Psoas muscle (tissue), 8 donors: ENCODE measurements around the gene MMP17. TPM values are rescaled to one million over a fixed set of nuclear protein-coding genes. Genes with fewer than 3 reads are reported as not detected.

Experiments
- ATAC-seq, 4 donors: fragments of 200-7000 bp; cut with Tn5 transposase; one replicate each; pipeline ENCODE4 v1.9.1; 2020; ENCODE audit warnings: moderate library complexity in 3 of 4, mild to moderate bottlenecking in 2 of 4
- DNase-seq, 2 donors: peaks; one replicate each; pipeline ENCODE4 v3.0.0-alpha.2; 2020
- H3K27ac ChIP-seq: fragments of 200-600 bp; one replicate; pipeline ENCODE4 v1.8.0; 2022
- H3K27me3 ChIP-seq, 3 donors: fragments of 200-600 bp in 1 of 3; one replicate each; pipeline versions ENCODE4 v1.6.1 to v1.8.0; 2013 to 2022; ENCODE audit warnings: low read length in 2 of 3, mild to moderate bottlenecking in 2 of 3, moderate library complexity in 1 of 3; ENCODE audit not compliant: insufficient read depth in 3 of 3
- H3K36me3 ChIP-seq, 2 donors: fragments of 200-600 bp in 1 of 2; one replicate each; pipeline versions ENCODE4 v1.6.1 to v1.8.0; 2013 to 2022; ENCODE audit warnings: low read depth in 1 of 2, mild to moderate bottlenecking in 1 of 2, moderate library complexity in 1 of 2; ENCODE audit not compliant: insufficient read depth in 1 of 2
- H3K4me1 ChIP-seq: fragments of 200-600 bp; one replicate; pipeline ENCODE4 v1.8.0; 2022
- H3K4me3 ChIP-seq: fragments of 200-600 bp; one replicate; pipeline ENCODE4 v1.8.0; 2022; ENCODE audit warnings: mild to moderate bottlenecking
- H3K9me3 ChIP-seq: fragments of 200-600 bp; one replicate; pipeline ENCODE4 v1.8.0; 2022
- WGBS, 3 donors: extraction: QIAGEN DNeasy Blood & Tissue Kit; methylation state at CpG; one replicate each; pipeline versions ENCODE4 v1.1.6 to v1.1.7; 2013; 5-methylcytosine and 5-hydroxymethylcytosine counted together
- intact Hi-C, 2 donors: fragments of 100-400 bp; cut with DNase I; formaldehyde crosslinking; loops; one replicate each; pipeline versions ENCODE4 v1.11.0 to v1.14.2; 2022
- polyA plus RNA-seq, 3 donors: library from polyadenylated mRNA; stranded (reverse); fragments of 200-250 nt; gene quantifications; one replicate each; pipeline ENCODE4 v1.2.3, GENCODE V29; 2013
- total RNA-seq, 4 donors: library from RNA; stranded (reverse); fragmentation: NEBNext Ultra II Directional in 2 of 4; extraction: Animal tissue kit (Norgen Biotek cat#: 25700) in 2 of 4; gene quantifications; one replicate each; pipeline versions ENCODE4 v1.2.1 to v1.2.4, GENCODE V29; 2021 to 2023
- TF ChIP-seq, protein P1 (sequence below): fragments of 200-600 bp; IDR thresholded peaks from one replicate; pipeline ENCODE4 v1.8.0; 2022; ENCODE audit warnings: antibody characterized with exemption
- donor health status: healthy with polysubstance abuse.
- donor health status: DM: no; HTN: no; CAD: no; lungs with moderate emphysema.
- donor health status: Bipolar disorder and iron deficiency.
- donor health status: healthy.
- donor health status: DM: yes; HTN: yes; CAD: no.
- donor health status: DM: no; HTN: no; CAD: no.
- donor health status: DM: no; HTN: no; CAD: no.
- donor health status: DM: yes; HTN: yes; CAD: no.

The MMP17 gene
- total and polyA plus RNA-seq, 7 donors, result 0.64 to 1.4 (median 1.0) TPM

DNA sequence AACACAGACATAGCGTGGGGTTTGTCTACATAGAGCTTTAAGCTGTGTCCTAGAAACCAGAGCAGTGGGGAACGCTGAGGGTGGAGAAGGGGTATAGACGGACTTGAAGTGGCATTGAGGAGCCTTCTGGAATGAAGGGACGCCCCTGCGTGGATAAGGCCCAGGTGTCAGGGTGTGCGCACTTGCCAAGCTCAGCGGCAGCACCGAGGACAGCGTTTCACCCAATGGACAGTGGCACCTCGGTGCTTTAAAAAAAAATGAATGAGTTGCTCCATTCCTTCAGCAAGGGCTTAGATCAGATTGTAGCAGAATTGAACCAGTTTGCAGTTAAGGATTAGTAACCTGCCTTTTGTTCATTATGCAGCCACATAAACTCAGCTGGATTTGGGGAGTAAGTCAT is 33.6 kb upstream of the MMP17 start:
- H3K27me3 ChIP-seq, result no peaks in the 10 kb centered on the region
- TF ChIP-seq, protein P1, sequence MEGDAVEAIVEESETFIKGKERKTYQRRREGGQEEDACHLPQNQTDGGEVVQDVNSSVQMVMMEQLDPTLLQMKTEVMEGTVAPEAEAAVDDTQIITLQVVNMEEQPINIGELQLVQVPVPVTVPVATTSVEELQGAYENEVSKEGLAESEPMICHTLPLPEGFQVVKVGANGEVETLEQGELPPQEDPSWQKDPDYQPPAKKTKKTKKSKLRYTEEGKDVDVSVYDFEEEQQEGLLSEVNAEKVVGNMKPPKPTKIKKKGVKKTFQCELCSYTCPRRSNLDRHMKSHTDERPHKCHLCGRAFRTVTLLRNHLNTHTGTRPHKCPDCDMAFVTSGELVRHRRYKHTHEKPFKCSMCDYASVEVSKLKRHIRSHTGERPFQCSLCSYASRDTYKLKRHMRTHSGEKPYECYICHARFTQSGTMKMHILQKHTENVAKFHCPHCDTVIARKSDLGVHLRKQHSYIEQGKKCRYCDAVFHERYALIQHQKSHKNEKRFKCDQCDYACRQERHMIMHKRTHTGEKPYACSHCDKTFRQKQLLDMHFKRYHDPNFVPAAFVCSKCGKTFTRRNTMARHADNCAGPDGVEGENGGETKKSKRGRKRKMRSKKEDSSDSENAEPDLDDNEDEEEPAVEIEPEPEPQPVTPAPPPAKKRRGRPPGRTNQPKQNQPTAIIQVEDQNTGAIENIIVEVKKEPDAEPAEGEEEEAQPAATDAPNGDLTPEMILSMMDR, result no peak
- H3K4me1 ChIP-seq, result no peaks in the 10 kb centered on the region
- no peak overlapping the region for H3K4me3 ChIP-seq
- intact Hi-C loops, result no loop called here
- ATAC-seq, result no peak
- H3K36me3 ChIP-seq, result peaks cover 7 to 89% of the 10 kb centered on the region in 2 donors
- 86 to 90% (median 90%) methylated on average over 10 of the region's 10 CpGs for WGBS, 3 donors
- H3K27ac ChIP-seq, result no peak overlapping the region
- H3K9me3 ChIP-seq, result no peaks in the 10 kb centered on the region
- no peak for DNase-seq

DNA sequence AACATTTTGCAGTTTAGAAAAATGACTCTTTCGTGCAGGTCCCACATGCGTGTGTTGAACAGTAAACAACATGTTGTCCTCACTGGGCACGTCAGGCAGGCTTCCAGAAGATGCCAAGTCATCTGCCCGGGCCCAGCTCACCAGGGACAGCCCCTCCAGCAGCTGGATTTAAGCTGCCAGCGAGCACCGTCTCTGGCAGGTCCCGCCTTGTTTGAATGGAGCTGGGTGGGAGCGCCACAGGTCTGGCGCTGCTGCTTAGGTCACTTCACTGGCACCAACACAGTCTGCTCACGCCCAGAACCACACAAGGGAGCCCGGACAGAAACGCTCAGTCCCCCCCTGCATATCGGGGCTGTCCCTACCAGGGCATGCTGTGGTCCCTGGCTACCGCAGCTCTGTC is 33.1 kb upstream of the MMP17 start:
- H3K27me3 ChIP-seq, result no peaks in the 10 kb centered on the region
- 68 to 76% (median 72%) methylated on average over 14 of the region's 14 CpGs for WGBS, 3 donors

DNA sequence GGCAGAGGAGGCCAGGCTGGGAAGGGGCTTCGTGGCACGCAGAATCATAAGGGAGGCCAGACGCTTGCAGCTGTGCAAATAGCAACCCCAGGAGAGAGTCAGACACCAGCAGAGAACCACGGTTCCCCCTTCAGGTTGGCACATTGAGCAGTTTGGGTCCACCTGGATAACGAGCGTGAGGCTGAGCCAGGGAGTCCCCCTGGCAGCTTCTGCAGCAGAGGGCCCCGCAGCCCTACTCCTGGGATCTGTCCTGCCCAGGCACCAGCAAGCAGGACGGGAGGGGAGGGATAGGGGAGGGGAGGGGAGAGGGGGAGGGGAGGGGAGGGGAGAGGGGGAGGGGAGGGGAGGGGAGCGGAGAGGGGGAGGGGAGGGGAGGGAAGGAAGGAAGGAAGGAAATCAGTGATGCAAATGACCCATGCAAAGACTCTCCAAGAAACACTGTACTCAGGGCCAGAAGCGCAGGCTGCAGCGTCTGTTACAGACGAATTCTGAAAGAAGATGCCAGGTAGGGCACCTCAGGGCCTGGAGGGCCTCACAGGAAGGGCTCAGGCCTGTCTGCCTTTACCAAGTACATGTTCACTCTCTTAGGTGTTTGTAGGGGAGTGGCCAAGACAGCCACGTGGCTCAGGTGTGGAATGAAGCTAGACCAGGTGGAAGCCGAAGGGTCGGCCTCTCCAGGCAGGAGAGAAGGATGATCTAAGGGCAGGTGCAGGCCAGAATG is 32.3 kb upstream of the MMP17 start:
- Histone ChIP-seq H3K27ac (no peak overlapping the region), H3K9me3 (no peaks in the 10 kb centered on the region), H3K36me3 (peaks cover 6 to 88% of the 10 kb centered on the region in 2 donors), H3K27me3 (no peaks in the 10 kb centered on the region), H3K4me1 (no peaks in the 10 kb centered on the region), H3K4me3 (no peak overlapping the region)
- DNase-seq, result no peak
- no peak for ATAC-seq
- intact Hi-C loops, result no loop called here
- TF ChIP-seq, protein P1, result no peak
- WGBS, 3 donors, result 67 to 73% (median 72%) methylated on average over 10 to 13 of the region's 15 CpGs

More for the DNA sequence above, 33.1 kb upstream of the MMP17 start:
- no peaks in the 10 kb centered on the region for H3K9me3 ChIP-seq
- intact Hi-C loops, result no loop called here
- TF ChIP-seq, protein P1, result no peak
- H3K4me3 ChIP-seq, result no peak overlapping the region
- no peak overlapping the region for H3K27ac ChIP-seq
- DNase-seq (no peak), ATAC-seq (no peak)
- no peaks in the 10 kb centered on the region for H3K4me1 ChIP-seq
- peaks cover 6 to 89% of the 10 kb centered on the region in 2 donors for H3K36me3 ChIP-seq

DNA sequence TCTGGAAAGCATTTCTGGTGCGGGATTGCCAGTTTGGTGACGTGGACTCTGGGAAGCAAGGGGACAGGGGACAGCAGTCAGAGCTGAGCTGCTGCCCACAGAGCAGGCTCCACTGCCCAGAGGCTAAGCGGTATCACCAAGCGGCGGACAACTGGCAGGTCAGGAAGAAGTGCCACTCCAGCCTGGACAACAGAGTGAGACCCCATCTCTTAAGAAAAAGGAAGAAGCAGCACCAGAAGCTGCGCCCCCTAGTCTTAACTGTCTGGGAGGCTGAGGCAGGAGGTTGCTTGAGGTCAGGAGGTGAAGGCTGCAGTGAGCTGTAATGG is 31.8 kb upstream of the MMP17 start:
- no peak overlapping the region for H3K27ac ChIP-seq
- H3K9me3 ChIP-seq, result no peaks in the 10 kb centered on the region
- intact Hi-C loops, result no loop called here
- no peak overlapping the region for H3K4me3 ChIP-seq
- H3K27me3 ChIP-seq, result no peaks in the 10 kb centered on the region
- ATAC-seq (no peak), DNase-seq (no peak)
- peaks cover 6 to 83% of the 10 kb centered on the region in 2 donors for H3K36me3 ChIP-seq
- no peaks in the 10 kb centered on the region for H3K4me1 ChIP-seq
- 93 to 95% (median 94%) methylated on average over 6 of the region's 6 CpGs for WGBS, 3 donors
- TF ChIP-seq, protein P1, result no peak
